Left ventricle myocardium superior (tissue), 1 donor: Measurements from ENCODE around the gene TMEM215. TPM values are rescaled to one million over a fixed set of nuclear protein-coding genes. Genes with fewer than 3 reads are reported as not detected.

Source experiments
- ATAC-seq: fragments of 200-7000 bp; cut with Tn5 transposase; one replicate; pipeline ENCODE4 v1.9.1; 2020; ENCODE audit warnings: mild to moderate bottlenecking, moderate library complexity
- DNase-seq: peaks from one replicate; pipeline ENCODE4 v3.0.0-alpha.2; 2020
- intact Hi-C: fragments of 100-400 bp; cut with micrococcal nuclease; formaldehyde crosslinking; loops from one replicate; pipeline ENCODE4 v1.11.0; 2022
- total RNA-seq: library from RNA; stranded (reverse); fragmentation: NEBNext Ultra II Directional; extraction: Animal tissue kit (Norgen Biotek cat#: 25700); gene quantifications from one replicate; pipeline ENCODE4 v1.2.1, GENCODE V29; 2021
- donor health status: DM: no; HTN: yes; CAD: no; lungs with severe emphysema.

TMEM215 gene
- total RNA-seq, 1 donor from 2014 or later: not detected

DNA sequence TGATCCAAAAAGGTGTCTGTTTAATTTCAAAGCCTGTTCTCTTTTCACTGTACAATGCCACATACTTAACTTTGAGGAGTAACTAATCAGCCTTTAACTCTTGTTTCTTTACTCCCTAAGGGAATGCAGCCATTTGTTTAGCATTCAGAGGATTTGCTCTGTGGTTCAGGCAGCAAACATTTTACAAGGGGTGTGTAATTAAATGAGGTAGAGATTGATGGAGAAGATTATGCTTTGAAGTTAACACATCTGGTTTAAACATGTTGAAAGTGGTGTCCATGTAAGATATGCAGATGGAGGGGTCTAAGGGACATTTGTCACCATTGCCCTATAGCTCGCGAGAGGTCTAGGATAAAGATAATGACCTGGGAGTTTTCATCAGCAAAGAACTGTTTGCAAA, 41.9 kb downstream of the TMEM215 start:
- ATAC-seq: no peak

DNA sequence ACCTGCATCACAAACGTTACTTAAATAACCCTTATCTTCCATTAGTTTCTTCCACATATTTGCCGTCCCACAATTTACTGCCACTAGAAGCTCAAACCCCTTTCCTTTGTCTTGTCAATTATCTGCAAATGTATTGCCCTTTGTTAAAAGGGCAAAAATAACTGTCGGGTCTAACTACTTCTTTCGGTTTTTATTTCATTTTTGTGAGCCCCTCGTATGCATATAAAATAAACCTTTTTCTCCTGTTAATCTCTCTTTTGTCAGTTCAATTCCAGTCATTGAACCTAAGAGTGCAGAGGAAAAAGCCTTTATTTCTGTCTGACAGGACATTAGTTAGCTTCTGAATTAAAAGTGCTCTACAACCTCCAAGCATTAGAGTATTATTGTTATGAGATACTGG, 45.5 kb downstream of the TMEM215 start:
- ATAC-seq (no peak), DNase-seq (no peak)
- intact Hi-C loops: no loop called here

More for the DNA sequence above, 41.9 kb downstream of the TMEM215 start:
- intact Hi-C loops: no loop called here
- no peak for DNase-seq

DNA sequence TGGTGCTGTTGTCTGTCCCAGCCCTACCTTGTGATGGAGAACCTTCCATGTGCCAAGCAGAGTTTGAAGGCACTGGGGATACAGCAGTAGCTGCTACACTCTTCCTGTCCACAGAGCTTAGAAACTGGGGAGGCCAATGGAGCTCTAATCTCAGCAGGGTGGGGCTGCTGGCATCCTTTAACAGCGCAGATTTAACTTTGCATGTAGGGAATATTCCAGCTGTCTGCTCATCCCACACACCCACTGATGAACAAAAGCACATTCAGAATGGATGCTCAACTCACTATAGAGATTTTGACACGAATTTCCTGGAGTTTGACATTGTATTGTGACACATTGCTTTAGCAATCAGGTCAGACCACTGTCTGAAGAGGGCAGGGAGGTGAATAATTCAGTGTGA, 49.0 kb downstream of the TMEM215 start:
- DNase-seq: no peak
- ATAC-seq: no peak
- intact Hi-C loops: no loop called here

Other genes starting within 250 kb of the TMEM215 start
- gene SMIM27, start 231.2 kb upstream of the TMEM215 start, total RNA-seq: 19.1 TPM
- gene TOPORS, start 231.0 kb upstream of the TMEM215 start, total RNA-seq: 9.4 TPM
- gene NDUFB6, start 210.4 kb upstream of the TMEM215 start, total RNA-seq: 180 TPM
- gene TAF1L, start 147.9 kb upstream of the TMEM215 start, total RNA-seq: not detected
- gene APTX, start 218.1 kb downstream of the TMEM215 start, total RNA-seq: 12.0 TPM
- gene DNAJA1, start 241.7 kb downstream of the TMEM215 start, total RNA-seq: 90.9 TPM